IPS-NIHi11 (cell line): ENCODE measurements around the gene CD207.
"Not testable (repeated sequence)": the region's sequence is repeated elsewhere in the genome, so short reads cannot be mapped to it uniquely, and the experiment has no call there.

ENCODE experiments used
- DNase-seq: peaks from one replicate; pipeline ENCODE4 v3.0.0; 2012; ENCODE audit warnings: mixed read lengths, low spot score

The CD207 gene

GRCh38 chr2:70835643-70836042 lies at the start of gene CD207:
Gene CD207 (minus strand): TSS chr2:70835816. CDS start chr2:70835776, 40 bp downstream.
- DNase-seq, result no peak

DNA sequence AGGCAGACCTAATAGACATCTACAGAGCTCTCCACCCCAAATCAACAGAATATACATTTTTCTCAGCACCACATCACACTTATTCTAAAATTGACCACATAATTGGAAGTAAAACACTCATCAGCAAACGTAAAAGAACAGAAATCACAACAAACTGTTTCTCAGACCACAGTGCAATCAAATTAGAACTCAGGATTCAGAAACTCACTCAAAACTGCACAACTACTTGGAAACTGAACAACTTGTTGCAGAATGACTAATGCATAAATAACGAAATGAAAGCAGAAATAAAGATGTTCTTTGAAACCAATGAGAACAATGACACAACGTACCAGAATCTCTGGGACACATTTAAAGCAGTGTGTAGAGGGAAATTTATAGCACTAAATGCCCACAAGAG lies 42.9 kb upstream of the CD207 start:
- DNase-seq, result not testable (repeated sequence)

DNA sequence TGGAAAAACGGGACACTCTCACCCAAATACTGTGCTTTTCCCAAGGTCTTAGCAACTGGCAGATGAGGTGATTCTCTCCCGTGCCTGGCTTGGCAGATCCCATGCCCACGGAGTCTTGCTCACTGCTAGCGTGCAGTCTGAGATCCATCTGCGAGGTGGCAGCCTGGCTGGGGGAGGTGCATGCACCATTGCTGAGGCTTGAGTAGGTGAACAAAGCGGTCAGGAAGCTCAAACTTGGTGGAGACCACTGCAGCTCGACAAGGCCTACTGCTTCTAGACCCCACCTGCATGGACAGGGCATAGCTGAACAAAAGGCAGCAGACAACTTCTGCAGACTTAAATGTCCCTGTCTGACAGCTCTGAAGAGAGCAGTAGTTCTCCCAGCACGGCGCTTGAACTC lies 40.5 kb upstream of the CD207 start:
- DNase-seq, result not testable (repeated sequence)

- DNase-seq, result no peak
Observed at GRCh38 chr2:70873541-70873940, 37.9 kb upstream of the CD207 start.

DNA sequence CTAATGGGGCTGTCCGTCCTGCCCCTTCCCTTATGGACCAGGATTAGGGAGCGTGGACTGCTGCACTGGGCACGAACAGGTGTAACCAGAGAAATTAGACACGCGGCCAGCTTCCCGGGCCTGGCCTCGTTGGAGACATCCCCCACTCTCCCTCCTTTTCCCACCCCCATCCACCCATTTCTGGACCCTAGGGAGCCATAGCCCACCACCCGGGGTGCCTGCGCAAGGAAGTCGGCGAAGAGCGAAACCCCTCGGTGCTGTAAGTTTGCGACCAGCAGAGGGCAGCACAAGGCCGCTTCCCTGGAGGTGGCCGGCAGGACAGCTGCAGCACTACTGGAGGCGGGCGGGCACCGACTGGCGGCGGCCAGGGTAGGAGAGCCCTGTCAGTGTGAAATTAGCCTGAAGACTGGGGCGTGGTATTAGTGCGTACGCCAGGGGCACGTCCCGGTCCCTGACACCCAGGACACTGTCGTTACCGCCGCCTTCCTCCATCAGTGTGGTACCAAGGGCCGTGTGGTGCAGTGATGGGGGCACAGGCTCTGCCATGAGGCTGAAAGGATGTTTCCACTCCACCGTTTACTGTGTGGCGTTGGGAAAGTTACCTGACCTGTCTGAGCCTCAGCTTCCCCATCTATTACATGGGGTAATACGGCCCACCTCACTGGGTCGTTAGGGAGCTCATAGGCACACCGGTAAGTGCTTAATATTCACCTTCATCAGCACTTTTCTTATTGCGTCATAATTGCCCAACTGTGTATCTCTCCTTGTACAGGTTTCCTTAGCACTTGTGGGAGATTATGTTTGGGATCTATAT lies 36.0 kb upstream of the CD207 start:
- DNase-seq, result peak; percentile 93

GRCh38 chr2:70870790-70871189 lies 35.2 kb upstream of the CD207 start:
- no peak for DNase-seq

GRCh38 chr2:70868970-70869369 lies 33.4 kb upstream of the CD207 start:
- DNase-seq, result no peak

- DNase-seq, result peak; percentile 90
Observed at GRCh38 chr2:70861777-70862625, 26.4 kb upstream of the CD207 start.

- DNase-seq, result no peak
Observed at GRCh38 chr2:70855667-70856066, 20.1 kb upstream of the CD207 start.

DNA sequence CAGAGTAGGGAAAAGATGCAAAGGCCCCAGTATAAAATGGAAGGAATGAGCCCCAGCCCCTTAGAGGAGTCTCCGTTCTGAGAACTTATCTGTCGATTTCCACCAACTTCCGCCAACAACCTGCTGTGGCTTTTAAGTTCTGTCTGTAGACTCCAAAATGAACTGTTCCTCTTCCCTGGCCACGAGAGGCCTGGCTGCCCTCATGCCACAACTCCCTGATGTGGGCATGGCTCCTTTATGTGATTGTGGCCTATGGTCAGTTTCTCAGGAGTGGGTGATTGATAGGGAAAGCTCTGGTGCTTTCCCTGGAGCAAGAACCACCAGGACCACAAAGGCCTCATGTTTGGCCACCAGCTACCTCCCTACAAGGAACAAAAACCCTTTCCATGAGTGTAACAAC lies 18.8 kb upstream of the CD207 start:
- DNase-seq, result no peak

DNA sequence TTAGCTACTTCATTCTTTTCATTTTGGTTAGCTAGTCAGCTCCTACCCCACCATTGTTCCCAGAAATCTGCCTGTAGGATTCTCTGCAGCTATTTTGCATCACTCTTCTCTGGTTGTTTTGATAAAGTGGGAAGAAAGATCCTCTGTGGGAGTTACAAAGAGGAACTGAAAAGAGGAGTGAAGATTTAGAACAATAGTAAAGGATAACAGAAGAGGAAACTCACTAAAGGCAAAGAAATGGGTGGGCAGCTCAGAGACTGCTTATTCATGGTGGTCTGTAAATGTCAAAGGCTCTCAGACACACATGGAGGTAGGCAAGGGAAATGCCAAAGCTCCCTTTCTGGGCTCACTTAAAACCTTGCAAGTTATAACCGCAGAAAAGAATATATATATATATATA lies 17.2 kb upstream of the CD207 start:
- no peak for DNase-seq

DNA sequence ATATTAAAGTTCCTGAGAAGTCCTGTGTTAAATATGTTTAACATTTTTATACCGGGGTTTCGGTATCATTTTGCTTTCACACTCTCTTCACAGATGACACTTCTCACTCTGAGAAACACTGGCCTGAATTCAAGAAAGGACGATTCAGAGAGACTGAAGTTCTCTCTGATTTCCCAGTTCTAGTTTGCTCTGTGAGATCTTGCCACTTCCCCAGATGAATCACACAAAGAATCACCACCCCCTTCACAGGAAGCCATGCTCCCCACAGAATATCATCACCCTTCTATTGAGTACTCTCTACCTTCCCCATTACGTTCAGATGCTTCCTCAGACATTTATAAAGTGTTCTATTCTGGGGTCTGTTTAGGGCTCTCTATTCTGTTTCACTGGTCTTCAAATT lies 16.1 kb upstream of the CD207 start:
- DNase-seq, result no peak

DNA sequence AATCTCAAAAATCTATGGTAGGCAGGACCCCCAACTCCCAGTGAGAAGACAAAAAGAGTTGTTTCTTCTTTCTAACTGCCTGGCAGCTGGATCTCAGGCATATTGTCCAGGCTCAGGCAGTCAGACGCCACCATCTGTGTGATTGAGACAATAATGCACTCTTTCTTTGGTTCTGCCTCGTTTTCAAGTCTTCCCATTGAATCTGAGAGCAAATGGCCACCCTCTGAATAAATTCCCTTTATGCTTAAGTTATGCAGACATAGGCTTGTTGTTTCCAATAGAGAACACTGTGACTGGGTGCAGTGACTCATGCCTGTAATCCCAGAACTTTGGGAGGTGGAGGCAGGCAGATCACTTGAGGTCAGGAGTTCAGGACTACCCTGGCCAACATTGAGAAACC lies 15.3 kb upstream of the CD207 start:
- DNase-seq, result no peak

GRCh38 chr2:70842401-70842800 lies 6.8 kb upstream of the CD207 start:
- no peak for DNase-seq

- DNase-seq, result no peak
Observed at GRCh38 chr2:70837980-70838925, 2.6 kb upstream of the CD207 start.

GRCh38 chr2:70834881-70835280 lies 735 bp downstream of the CD207 start:
- DNase-seq, result no peak

GRCh38 chr2:70834106-70834505 lies 1.5 kb downstream of the CD207 start:
- no peak for DNase-seq

DNA sequence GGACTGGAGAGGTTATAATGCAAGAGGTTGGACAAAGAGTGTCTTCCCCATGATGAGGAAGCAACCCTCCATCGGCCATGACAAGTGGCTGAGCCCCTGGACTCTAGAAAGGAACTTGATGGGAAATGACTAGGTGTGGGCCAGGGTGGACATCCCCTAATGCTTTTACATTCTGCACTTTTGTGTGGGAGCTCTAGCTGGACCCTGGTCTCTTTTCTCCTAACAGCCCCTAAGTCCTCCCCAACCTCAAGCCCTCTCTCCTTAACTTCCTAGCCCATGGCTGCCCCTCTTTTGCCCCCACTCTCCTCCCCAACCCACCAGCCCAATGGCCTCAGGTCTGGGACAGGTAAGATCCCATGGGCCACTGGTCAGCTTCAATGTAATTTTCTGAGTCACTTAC lies 2.4 kb downstream of the CD207 start:
- DNase-seq, result no peak

- no peak for DNase-seq
Observed at GRCh38 chr2:70832386-70832785, 3.2 kb downstream of the CD207 start.

GRCh38 chr2:70831861-70832260 lies 3.8 kb downstream of the CD207 start:
- no peak for DNase-seq

GRCh38 chr2:70830366-70830765 lies 5.2 kb downstream of the CD207 start:
- no peak for DNase-seq

DNA sequence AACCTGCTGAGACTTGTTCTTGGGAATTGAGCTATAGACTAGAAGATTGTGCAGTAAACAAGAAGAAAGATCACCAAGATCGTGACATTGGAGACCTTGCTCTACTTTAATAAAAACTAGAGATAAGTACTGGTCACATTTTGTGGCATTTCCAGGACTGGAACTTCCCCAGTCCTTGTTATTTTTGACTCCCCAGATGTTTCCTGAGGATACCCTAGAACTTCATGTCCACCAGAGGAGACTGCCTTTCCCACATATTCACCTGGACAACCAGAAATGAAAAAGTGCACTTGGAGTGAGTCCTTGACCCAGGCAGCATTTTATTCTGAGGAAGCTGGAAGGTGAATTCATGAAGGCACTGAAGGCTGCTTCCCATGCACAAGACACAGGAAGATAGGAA lies 5.7 kb downstream of the CD207 start:
- DNase-seq, result no peak
